ENCODE data around the gene TRPM3.

Gene TRPM3

GRCh38 chr9:70883963-70884793, 237.2 kb downstream of the TRPM3 start:
- Histone ChIP-seq H3K27ac (no peak overlapping the region), H3K36me3 (replicated peaks) (no peaks in the 10 kb centered on the region), H3K27me3 (replicated peaks) (no peaks in the 10 kb centered on the region), H3K4me3 (ENCODE audit: low read depth, low read length) (no peak overlapping the region)
- no peak for TF ChIP-seq CTCF (IDR thresholded peaks at IDR 0.05; ENCODE audit: low read depth, low read length, missing control alignments)
- DNase-seq = no peak
- in situ Hi-C loops (cut with HindIII; ENCODE audit: low pct_ligation_motif_present, low sequenced_read_pairs) = no loop called here

- Histone ChIP-seq H3K27me3 (replicated peaks) (no peaks in the 10 kb centered on the region), H3K4me3 (ENCODE audit: low read depth, low read length) (no peak overlapping the region), H3K36me3 (replicated peaks) (no peaks in the 10 kb centered on the region), H3K27ac (no peak overlapping the region)
- TF ChIP-seq CTCF (IDR thresholded peaks at IDR 0.05; ENCODE audit: low read depth, low read length, missing control alignments) = no peak
- peak; percentile 38 for DNase-seq
- in situ Hi-C loops (cut with HindIII; ENCODE audit: low pct_ligation_motif_present, low sequenced_read_pairs) = no loop called here
Measured at GRCh38 chr9:70883056-70883455, 238.4 kb downstream of the TRPM3 start.

- H3K36me3 ChIP-seq (replicated peaks) = no peaks in the 10 kb centered on the region
- H3K27me3 ChIP-seq (replicated peaks) = no peaks in the 10 kb centered on the region
- H3K27ac ChIP-seq = no peak overlapping the region
- in situ Hi-C loops (cut with HindIII; ENCODE audit: low pct_ligation_motif_present, low sequenced_read_pairs) = no loop called here
- no peak overlapping the region for H3K4me3 ChIP-seq (ENCODE audit: low read depth, low read length)
- no peak for TF ChIP-seq CTCF (IDR thresholded peaks at IDR 0.05; ENCODE audit: low read depth, low read length, missing control alignments)
- no peak for DNase-seq
Measured at GRCh38 chr9:70881333-70881732, 240.1 kb downstream of the TRPM3 start.

GRCh38 chr9:70880535-70880934, 240.9 kb downstream of the TRPM3 start:
- no peak for TF ChIP-seq CTCF (IDR thresholded peaks at IDR 0.05; ENCODE audit: low read depth, low read length, missing control alignments)
- Histone ChIP-seq H3K36me3 (replicated peaks) (no peaks in the 10 kb centered on the region), H3K27me3 (replicated peaks) (no peaks in the 10 kb centered on the region), H3K4me3 (ENCODE audit: low read depth, low read length) (no peak overlapping the region), H3K27ac (no peak overlapping the region)
- in situ Hi-C loops (cut with HindIII; ENCODE audit: low pct_ligation_motif_present, low sequenced_read_pairs) = no loop called here
- no peak for DNase-seq

- Histone ChIP-seq H3K27ac (no peak overlapping the region), H3K27me3 (replicated peaks) (no peaks in the 10 kb centered on the region), H3K4me3 (ENCODE audit: low read depth, low read length) (no peak overlapping the region), H3K36me3 (replicated peaks) (no peaks in the 10 kb centered on the region)
- no peak for TF ChIP-seq CTCF (IDR thresholded peaks at IDR 0.05; ENCODE audit: low read depth, low read length, missing control alignments)
- in situ Hi-C loops (cut with HindIII; ENCODE audit: low pct_ligation_motif_present, low sequenced_read_pairs) = no loop called here
- DNase-seq = no peak
Measured at GRCh38 chr9:70878576-70878975, 242.8 kb downstream of the TRPM3 start.

GRCh38 chr9:70874451-70874850, 247.0 kb downstream of the TRPM3 start:
- Histone ChIP-seq H3K36me3 (replicated peaks) (no peaks in the 10 kb centered on the region), H3K27ac (no peak overlapping the region), H3K4me3 (ENCODE audit: low read depth, low read length) (no peak overlapping the region), H3K27me3 (replicated peaks) (no peaks in the 10 kb centered on the region)
- no peak for TF ChIP-seq CTCF (IDR thresholded peaks at IDR 0.05; ENCODE audit: low read depth, low read length, missing control alignments)
- in situ Hi-C loops (cut with HindIII; ENCODE audit: low pct_ligation_motif_present, low sequenced_read_pairs) = no loop called here
- DNase-seq = no peak
